Stimulated activated CD8-positive, alpha-beta memory T cell treated with anti-CD3 and anti-CD28 coated beads, Interleukin-4, amount 100 ng/mL, for 1 hour (primary cell): Measurements from ENCODE around the gene WDR7.

Experiments
- DNase-seq, 2 donors: peaks; one replicate each; pipeline ENCODE4 v3.0.0-alpha.2; 2020; ENCODE audit warnings: low read depth in 2 of 2, low spot score in 1 of 2

The WDR7 gene

DNA sequence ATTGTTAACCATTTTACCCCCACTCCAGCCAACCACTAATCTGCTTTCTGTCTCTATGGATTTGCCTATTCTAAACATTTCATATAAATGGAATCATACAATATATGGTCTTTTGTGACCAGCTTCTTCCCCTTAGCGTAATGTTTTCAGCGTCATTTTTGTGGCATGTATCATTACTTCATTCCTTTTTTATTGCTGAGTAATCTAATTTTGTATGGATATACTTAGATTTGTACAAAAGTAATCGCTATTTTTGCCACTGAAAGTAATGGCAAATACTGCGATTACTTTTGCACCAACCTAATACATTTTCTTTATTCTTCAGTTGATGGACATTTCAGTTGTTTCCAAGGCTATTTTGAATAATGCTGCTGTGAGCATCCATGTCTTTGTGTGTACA lies 227.6 kb downstream of the WDR7 start:
- no peak for DNase-seq

DNA sequence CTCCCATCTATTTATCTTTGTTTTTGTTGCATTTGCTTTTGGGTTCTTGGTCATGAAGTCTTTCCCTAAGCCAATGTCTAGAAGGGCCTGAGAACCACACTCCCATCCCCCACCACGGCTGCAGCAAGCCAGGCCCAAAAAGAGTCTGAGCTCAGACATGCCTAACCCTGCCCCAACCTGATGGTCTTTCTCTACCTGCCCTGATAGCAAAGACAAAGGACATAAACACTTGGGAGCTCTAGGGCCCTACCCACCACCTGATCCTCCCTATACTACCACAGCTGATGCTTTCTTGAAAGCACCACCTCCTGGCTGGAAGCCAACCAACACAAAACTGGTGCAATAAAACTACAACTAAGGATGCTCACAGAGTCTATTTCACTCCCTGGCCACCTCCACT lies 233.4 kb downstream of the WDR7 start:
- DNase-seq, result no peak

DNA sequence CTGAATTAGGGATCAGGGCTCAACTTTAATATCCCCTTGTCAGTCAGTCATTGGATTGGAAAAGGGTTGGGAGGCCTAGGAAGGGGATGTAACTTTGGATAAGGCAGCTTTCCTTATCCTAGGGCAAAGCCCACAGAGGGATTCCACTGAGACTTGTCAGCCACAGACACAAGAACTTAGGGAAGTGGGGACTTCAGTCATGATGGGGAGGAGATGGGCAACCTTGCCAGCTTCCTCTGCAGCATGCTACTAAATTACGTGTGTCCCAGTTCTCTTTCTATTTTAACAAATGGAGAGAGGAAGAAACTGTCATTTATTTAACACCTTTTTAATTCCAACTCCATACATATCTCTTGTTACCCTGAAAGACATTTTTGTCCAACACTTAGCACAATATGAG lies 237.8 kb downstream of the WDR7 start:
- no peak for DNase-seq

DNA sequence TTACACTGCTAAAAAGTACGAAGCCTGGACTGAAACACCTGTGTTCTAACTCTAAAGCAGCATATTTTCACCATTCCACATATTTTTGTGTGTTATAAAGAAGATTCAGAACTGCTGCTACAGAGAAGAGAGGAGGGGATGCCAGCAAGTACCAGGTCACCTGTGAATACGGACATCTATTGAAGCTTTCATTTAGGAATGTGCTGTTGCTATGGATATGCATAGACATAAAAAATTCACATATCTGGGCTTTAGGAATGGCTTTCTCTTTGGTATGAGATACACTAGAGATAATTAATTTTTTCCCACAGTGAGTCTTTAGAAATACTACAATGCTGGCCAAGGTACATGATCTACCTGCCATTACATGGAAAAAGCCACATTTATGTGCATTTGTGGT lies 238.5 kb downstream of the WDR7 start:
- DNase-seq, result no peak

DNA sequence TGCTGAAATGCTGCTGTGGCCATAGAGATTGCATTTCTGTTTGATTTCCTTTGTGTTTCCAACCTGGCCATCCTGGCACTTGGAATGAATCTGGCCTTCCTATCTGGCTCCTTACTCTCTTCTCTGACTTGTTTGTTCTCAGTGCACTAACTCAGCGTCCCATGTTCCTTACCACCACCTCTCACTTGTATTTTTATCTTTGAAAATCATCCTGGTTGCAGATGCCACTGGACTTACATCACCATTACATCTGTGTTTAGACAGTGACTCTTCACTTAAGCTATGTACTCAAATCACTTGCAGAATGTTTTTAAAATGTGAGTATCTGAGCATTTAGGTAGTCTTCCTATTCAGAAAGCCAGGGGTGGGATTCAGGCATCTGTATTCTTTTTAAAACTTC lies 239.5 kb downstream of the WDR7 start:
- DNase-seq, result no peak

DNA sequence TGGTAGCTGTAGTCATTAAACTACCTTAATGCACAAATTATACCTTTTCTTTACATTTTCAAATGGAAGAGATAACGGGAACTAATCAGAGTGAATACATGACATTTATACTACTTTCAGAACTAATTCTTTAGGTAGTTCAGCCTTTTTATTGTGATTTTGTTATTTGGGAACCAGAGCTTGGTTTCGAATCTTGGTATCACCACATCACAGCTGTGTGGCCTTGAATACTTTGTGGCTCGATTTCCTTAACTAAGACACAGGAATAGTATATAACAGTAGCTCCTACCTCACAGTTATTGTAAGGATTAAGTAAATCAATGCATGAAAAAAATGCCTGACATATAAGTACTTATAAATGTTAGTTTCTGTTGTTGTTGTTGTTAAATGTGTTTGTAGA lies 240.0 kb downstream of the WDR7 start:
- no peak for DNase-seq

DNA sequence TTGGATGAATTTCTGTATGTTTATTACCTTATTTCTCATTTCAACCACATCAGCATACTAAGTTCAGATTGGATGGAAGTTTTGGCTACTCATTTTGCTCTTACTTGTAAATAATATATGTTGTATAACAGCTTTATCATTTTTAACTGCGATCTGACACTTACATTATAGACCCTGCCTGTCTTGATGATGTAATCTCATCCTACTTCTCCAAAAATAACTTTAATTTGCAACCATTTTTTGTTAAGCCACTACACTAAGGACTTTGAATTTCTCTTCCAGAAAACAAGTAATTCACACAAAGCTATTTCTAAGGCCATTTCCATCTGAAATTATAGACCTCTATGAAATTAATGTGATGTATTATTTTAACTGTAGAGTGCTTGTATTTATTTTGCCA lies 240.7 kb downstream of the WDR7 start:
- DNase-seq, result no peak

DNA sequence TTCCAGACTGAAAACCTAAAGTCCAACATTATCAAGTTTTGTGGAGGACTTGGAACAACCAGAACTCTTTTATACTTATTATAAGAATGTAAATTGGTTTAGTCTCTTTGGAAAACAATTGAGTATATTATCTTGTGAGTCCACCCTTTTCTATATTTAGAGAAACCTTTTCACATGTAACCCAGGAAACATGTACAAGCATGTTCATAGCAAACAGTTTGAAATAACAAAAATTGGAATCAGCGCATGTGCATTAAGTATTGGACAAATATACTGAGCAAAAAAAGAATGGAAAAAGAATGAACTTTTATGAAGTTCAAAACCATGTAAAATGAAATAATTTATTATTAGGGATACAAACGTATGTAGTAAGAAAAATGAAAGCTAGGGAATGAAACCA lies 246.0 kb downstream of the WDR7 start:
- no peak for DNase-seq

DNA sequence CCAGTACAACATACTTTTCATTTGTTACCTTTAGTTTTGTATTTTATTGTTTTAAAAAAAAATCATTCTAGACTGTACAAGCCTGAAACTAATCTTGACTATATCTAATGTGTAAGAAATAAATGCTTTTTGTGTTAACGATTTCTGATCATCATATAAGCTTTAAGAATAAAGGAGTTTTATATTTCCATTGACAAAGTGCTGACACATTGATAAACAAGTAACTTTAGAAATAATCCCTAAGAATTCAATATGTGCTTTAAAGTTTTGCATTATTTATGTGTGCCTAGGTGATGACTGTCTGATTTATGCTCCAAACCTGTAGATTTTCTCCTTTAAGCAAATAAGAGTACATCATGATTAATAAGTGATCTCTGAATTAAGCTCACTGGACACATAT lies 248.5 kb downstream of the WDR7 start:
- DNase-seq, result no peak

DNA sequence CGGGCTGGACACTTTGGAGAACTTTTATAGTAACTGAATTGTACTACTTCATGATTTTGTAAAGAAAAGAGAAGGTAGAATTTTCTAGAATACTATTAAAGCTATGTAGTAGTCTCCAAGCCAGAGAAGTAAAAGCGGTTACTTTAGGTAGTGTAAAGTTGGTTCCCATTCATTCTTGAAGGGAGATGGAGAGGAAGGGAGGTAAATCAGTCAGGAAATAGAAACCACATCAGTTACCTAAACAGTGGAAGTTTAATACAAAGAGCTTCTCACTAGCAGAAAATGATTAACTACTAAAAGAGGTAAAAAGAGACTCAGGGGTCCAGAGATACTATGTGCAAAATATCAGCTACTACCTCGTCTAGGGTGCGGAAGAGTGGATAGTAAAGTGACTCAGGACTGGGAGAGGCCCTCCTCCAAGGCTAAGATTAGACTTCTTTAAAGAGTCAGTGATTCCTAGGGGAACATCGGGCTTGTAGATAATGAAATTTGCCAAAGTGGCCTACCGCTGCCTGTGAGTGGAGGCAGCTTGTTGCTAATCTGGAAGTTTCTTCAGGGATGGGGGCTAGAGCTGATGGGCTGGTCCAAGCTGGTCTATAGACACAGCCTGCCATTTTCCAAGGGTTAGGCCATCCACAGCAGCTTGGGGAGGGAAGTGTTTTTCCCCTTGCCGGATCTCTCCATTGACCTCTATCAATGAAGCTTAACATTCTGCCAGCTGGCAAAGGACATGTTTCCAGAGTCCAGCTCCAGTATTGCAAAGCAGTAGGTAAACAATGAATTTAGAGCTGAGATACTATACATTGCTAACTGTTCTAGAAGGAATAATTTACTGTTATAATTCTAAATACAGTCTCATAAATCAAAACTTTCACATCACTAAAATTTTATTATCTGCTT lies 249.3 kb downstream of the WDR7 start:
- DNase-seq, result no peak

DNA sequence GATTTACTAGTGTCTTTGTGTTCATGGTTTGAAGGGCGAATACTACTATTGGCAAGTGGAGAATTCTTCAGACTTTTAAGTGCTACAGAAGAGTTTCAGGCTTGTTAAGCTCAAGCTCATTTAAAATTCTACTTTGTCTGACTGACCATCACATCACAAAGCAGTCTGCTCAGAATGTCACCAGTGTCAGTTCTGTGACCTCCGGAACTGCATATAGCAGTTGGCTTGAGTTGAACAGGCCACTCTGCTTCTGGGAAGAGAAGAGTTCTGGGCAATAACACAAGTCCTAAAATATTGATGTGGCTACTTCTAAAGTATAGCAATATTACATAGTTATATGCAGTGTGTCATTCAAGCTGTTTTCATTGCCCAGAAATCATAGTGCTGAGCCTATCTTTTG lies 250.8 kb downstream of the WDR7 start:
- DNase-seq, result no peak

DNA sequence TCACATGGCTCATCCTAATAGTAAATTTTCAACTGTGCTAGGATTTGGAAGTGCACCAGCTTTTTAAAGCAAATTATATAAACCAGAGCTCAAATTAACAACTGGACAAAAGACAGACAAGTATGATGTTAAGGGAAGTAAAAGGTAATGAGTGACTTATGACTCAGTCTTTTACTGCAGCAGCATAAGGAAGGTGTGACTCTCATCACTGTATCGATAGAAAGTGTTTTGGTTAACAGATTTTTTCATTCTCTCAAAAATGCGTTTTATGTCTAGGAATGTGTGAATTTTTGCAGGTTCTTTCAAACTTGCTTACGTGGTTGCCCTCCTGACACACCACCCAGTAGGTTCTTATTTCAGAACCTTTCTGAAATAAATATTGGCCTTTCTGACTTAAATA lies 251.5 kb downstream of the WDR7 start:
- no peak for DNase-seq

DNA sequence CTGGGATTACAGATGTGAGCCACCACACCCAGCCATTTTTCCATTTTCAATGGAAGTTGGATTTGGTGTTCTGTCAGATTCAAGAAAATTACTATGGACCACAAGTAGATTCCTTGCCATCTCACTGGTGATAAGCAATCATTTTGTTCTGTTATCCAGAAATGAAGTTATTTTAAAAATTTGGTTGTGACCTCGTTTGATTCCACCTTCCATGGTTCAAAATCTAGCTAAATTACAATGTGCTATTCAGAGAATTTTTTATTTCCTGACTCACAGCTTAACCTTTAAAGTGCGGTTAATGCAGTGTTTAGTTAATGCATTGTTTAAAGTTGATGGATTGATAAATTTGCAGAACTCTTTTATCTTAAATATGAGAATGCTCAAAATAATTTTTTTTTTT lies 252.5 kb downstream of the WDR7 start:
- no peak for DNase-seq

DNA sequence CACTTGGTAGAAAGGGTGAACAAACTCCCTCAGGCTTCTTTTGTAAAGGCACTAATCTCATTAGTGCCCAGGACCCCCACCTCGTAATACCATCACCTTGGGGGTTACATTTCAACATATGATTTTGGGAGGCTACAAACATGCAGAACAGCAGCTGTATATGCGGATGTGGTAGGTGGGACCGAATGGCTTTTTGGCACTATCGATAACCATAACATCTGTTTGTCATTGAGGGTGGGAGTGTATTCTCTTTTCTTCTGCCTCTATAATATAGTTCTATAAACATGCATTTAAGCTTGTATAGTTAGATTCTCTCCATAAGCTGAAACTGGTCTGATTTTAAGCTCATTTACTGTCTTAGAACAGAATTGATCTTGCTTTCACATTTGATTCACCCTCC lies 256.6 kb downstream of the WDR7 start:
- DNase-seq, result no peak

DNA sequence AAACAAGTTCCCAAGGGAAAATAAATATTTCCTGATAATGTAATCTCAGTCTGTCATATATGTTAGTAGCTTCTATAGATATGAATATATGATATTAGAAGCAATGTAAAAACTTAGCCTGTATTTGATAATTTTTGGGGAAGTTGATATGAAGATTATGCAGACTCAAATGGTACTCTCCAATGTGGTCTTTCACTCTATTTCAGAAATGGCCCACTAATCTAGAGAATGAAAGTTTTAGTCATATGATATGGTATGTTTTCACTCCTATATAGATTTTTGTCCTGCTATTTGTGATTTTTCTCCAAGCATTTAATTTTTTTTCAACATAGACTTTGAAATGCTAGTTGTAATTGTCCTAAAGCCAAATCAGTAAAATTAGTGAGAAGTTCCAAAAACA lies 259.1 kb downstream of the WDR7 start:
- no peak for DNase-seq

DNA sequence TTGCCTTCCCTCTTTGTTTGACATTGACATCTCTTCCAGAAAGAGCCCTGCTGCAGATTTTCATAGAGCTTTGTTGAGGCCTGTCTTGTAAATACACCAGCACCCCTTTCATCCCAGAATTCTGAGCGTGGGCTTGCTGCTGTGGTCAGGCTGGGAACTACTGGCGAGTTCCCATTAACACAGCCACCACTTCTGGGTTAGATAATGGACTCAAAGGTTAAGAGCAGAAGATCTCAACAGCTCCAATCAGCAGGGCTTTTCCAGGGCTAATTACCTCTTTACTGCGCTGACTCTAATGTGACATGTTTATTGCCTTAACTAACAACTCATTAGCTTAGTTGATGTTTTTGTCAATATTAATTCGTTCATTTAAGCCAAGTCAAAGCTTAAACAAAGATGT lies 259.8 kb downstream of the WDR7 start:
- DNase-seq, result no peak

DNA sequence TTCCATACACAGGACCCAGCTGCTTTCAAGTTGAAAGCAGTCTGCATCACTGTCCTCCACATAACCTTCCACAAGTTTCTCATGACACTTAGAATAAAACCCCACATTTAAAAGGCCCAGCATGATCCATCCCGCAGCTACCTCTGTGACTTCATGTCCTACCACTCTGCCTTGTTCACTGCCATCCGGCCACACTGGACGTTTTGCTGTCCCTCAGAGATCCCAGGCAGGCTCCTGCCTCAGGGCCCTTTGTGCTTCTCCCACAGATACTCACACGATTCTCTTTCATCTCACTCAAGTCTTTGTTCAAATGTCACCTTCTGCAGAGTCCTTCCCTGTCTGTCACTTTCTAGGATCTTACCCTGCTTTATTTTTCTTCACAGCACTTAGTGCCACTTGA lies 262.8 kb downstream of the WDR7 start:
- DNase-seq, result no peak

DNA sequence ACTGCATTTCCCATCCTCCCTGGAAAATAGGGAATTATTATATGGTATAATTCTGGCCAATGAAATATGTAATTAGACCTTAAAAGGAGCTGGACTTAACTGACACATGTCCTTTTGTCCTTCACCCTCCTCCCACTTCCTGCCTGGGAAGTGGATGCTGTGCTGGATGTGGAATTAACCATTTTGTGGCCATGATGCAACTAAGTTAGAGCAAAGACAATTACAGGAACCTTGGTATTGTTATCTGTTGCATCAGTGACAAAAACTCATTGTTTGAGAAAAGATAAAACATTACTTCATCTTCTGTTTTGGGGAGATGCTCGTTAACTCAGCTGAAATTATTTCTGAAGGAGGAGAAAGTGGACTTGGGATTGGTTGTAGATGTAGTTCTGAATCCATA lies 268.0 kb downstream of the WDR7 start:
- DNase-seq, result no peak

DNA sequence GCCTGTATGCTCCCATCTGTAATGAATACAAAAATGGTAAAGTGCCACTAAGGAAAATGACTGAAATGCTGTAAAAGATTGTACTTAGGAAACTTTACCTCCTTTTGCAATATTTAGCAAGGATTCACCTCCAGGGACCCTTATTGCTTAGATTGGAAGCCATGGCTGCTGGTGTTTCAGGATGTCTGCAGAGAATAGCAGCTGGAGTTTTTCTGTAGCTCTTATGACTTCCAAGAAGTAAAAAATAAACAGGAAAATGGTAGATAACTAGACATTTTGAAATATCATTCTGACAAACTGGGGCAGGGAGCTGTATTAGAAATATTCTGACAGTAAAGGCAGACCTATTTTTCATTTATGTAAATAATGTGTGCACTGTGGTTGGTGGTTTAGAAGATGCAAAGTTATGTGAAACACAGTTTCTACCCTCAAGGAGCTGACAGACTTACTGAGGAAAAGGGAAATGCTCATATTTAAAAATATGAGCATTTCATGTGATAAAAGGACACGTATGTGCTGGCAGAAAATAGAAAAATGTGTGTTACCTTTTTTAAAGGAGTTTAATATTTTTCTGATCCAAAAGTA lies 270.8 kb downstream of the WDR7 start:
- no peak for DNase-seq

DNA sequence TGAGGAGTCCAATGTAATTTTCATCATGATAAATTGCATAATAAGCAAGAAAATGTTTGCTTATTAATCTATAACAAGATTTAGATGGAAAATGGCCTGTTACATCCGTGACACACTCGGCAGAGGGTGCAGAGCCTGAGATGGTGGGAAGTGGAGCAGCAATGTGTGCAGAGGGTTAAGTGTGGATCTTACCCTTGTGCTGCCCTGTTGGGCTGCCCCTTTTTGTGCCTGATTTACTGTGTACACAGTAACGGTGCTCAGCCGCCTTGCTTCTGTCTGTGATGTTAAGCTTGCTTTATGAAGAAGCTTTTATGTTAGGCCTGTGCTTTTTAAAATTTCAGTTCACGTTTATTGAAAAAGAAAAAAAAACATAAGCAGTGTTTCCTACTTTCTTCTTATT lies 275.6 kb downstream of the WDR7 start:
- no peak for DNase-seq

DNA sequence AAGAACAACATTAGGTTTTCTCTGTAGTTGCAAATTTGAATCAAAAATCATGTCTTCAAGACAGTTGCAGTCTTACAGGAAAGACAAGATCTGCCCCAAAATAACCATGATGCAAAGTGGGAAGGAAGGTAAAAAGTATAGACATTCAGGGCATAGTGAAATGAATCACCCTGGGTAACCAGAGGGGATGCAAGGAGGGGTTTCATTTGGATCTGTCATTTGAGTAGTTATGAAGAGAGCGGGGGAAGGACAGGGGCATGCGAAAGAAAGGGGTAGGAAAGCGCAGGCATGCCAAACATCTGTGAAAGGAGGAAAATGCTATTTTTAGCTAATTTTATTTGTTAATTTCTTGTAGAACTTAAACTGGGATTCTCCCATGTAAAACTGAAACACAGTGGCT lies 276.6 kb downstream of the WDR7 start:
- DNase-seq, result no peak

DNA sequence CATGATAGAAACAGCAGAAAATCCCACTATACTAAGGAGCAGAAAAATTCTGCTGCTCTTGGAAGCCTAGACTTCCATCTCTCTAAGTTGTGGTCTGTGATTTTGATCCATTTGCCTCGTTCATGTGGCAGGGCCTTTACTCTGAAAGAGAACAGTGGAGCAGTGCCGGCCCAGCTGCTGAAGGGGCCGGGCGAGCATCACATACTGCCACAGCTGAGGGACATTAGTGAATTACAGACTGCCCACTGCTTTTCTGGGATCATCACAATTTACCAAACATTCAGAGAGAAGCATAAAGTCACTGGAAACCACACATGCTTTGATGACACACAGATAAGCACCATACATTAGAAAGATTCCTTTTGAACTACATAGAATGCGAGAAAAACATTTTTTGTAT lies 278.7 kb downstream of the WDR7 start:
- DNase-seq, result no peak

DNA sequence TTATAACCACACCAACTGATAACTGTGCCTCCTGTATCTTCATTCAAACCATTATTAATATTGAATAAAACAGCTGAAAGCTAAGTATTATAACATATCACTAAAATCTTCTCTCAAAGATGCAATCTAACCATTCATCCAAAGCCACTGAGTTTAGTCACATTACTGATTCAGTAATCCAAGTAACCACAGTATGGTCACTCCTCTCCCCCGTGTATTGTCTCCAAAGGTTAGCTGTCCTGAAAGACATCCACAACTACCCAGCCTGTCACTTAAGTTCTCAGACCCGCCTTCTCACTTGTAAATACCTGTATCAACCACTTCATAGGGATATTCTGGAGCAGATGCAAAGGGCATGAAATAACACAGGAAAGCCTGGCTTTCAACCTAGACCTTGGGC lies 282.3 kb downstream of the WDR7 start:
- DNase-seq, result no peak
